ENCODE measurements around the gene FBXO28. TPM values are rescaled to one million over a fixed set of nuclear protein-coding genes. Genes with fewer than 3 reads are reported as not detected.
"Not testable (repeated sequence)": the region's sequence is repeated elsewhere in the genome, so short reads cannot be mapped to it uniquely, and the experiment has no call there.

Gene FBXO28
- total and polyA plus RNA-seq, 7 donors: 10.2 to 32.7 (median 21.9) TPM

GRCh38 chr1:224201383-224201782 is 87.5 kb downstream of the FBXO28 start:
- Histone ChIP-seq H3K27me3 (no peaks in the 10 kb centered on the region), H3K4me3 (no peak overlapping the region), H3K36me3 (no peaks in the 10 kb centered on the region), H3K9me3 (no peaks in the 10 kb centered on the region), H3K4me1 (peaks cover 0 to 28% (median 22%) of the 10 kb centered on the region in 4 donors), H3K27ac (no peak overlapping the region)
- TF ChIP-seq EP300 (IDR thresholded peaks at IDR 0.05) (no peak), POLR2AphosphoS5 (IDR thresholded peaks at IDR 0.05) (no peak), POLR2A (IDR thresholded peaks at IDR 0.05) (no peak), CTCF (IDR thresholded peaks at IDR 0.05) (no peak)
- DNase-seq: no peak
- WGBS, 2 donors: 84 to 94% methylated on average over 5 of the region's 5 CpGs
- intact Hi-C loops (cut with DNase I): no loop called here

GRCh38 chr1:224201853-224202252 is 87.9 kb downstream of the FBXO28 start:
- Histone ChIP-seq H3K9me3 (no peaks in the 10 kb centered on the region), H3K36me3 (no peaks in the 10 kb centered on the region), H3K27ac (no peak overlapping the region), H3K4me3 (no peak overlapping the region), H3K27me3 (no peaks in the 10 kb centered on the region), H3K4me1 (peaks cover 0 to 28% (median 22%) of the 10 kb centered on the region in 4 donors)
- TF ChIP-seq EP300 (IDR thresholded peaks at IDR 0.05) (no peak), POLR2AphosphoS5 (IDR thresholded peaks at IDR 0.05) (no peak), POLR2A (IDR thresholded peaks at IDR 0.05) (no peak), CTCF (IDR thresholded peaks at IDR 0.05) (no peak)
- intact Hi-C loops (cut with DNase I): no loop called here
- DNase-seq: no peak
- 93 to 96% methylated on average over 4 of the region's 4 CpGs for WGBS, 2 donors

- no peak for TF ChIP-seq EP300 (IDR thresholded peaks at IDR 0.05)
- TF ChIP-seq POLR2A (IDR thresholded peaks at IDR 0.05): no peak
- Histone ChIP-seq H3K27ac (peak overlapping the region in 1 of 4 donors; percentile 40), H3K4me1 (peaks cover 0 to 28% (median 22%) of the 10 kb centered on the region in 4 donors), H3K9me3 (no peaks in the 10 kb centered on the region), H3K36me3 (no peaks in the 10 kb centered on the region), H3K4me3 (no peak overlapping the region), H3K27me3 (no peaks in the 10 kb centered on the region)
- intact Hi-C loops (cut with DNase I): no loop called here
- WGBS, 2 donors: 61 to 71% methylated on average over 8 of the region's 8 CpGs
- peak; percentile 70 for DNase-seq
Measured at GRCh38 chr1:224203243-224204016, 89.5 kb downstream of the FBXO28 start.

GRCh38 chr1:224205438-224205840 is 91.5 kb downstream of the FBXO28 start:
- 14 to 21% methylated on average over 4 of the region's 4 CpGs for WGBS, 2 donors
- H3K9me3 ChIP-seq: no peaks in the 10 kb centered on the region
- H3K4me3 ChIP-seq: no peak overlapping the region
- H3K27ac ChIP-seq: peak overlapping the region; percentile 11 to 65 (median 58)
- intact Hi-C loops (cut with DNase I): no loop called here
- H3K4me1 ChIP-seq: peaks cover 0 to 28% (median 22%) of the 10 kb centered on the region in 4 donors
- no peaks in the 10 kb centered on the region for H3K27me3 ChIP-seq
- TF ChIP-seq POLR2AphosphoS5 (IDR thresholded peaks at IDR 0.05): no peak
- TF ChIP-seq POLR2A (IDR thresholded peaks at IDR 0.05): no peak
- TF ChIP-seq CTCF (IDR thresholded peaks at IDR 0.05): no peak
- no peak for TF ChIP-seq EP300 (IDR thresholded peaks at IDR 0.05)
- H3K36me3 ChIP-seq: no peaks in the 10 kb centered on the region
- DNase-seq: no peak

GRCh38 chr1:224205931-224206538 is 92.1 kb downstream of the FBXO28 start:
- H3K27me3 ChIP-seq; H3K9me3 ChIP-seq; DNase-seq; H3K36me3 ChIP-seq; H3K4me3 ChIP-seq; intact Hi-C loops (cut with DNase I): not testable (repeated sequence)
- Histone ChIP-seq H3K27ac (peak overlapping the region in 3 of 4 donors; percentile 53 to 65 (median 62)), H3K4me1 (peaks cover 0 to 30% (median 22%) of the 10 kb centered on the region in 4 donors)
- WGBS, 2 donors: 59 to 72% methylated on average over 10 of the region's 10 CpGs

All from sigmoid colon (tissue), 7 donors.